GM23338 (cell line): ENCODE data around the gene VEGFC. TPM values are rescaled to one million over a fixed set of nuclear protein-coding genes. Genes with fewer than 3 reads are reported as not detected.

ENCODE experiments used
- ATAC-seq: fragments of 200-7000 bp; cut with Tn5 transposase; 3 replicates; pipeline ENCODE4 v1.9.1; 2020
- DNase-seq: peaks from one replicate; pipeline ENCODE4 v3.0.0-alpha.2; 2015; ENCODE audit warnings: low spot score
- H2AFZ ChIP-seq: fragments of 200-600 bp; sonication (generic); 2 replicates; pipeline ENCODE4 v1.8.0; 2016; ENCODE audit warnings: antibody characterized with exemption, mild to moderate bottlenecking, moderate library complexity
- H3F3A ChIP-seq: fragments of 200-600 bp; sonication (generic); replicated peaks from 2 replicates; pipeline ENCODE4 v1.8.0; 2017; ENCODE audit warnings: antibody characterized with exemption, mixed run types, low read depth
- H3K27ac ChIP-seq: fragments of 200-600 bp; sonication (generic); 2 replicates; pipeline ENCODE4 v1.6.1; 2016; ENCODE audit warnings: low read depth
- H3K27me3 ChIP-seq: fragments of 200-600 bp; sonication (generic); 2 replicates; pipeline ENCODE4 v1.8.0; 2016; ENCODE audit warnings: mild to moderate bottlenecking, mixed run types, moderate library complexity; ENCODE audit not compliant: insufficient read depth
- H3K36me3 ChIP-seq: fragments of 200-600 bp; sonication (generic); 2 replicates; pipeline ENCODE4 v1.8.0; 2016; ENCODE audit warnings: mild to moderate bottlenecking; ENCODE audit not compliant: insufficient read depth
- H3K4me1 ChIP-seq: fragments of 200-600 bp; sonication (generic); 2 replicates; pipeline ENCODE4 v1.8.0; 2016; ENCODE audit warnings: mild to moderate bottlenecking, moderate library complexity; ENCODE audit not compliant: insufficient read depth
- H3K4me2 ChIP-seq: fragments of 200-600 bp; sonication (generic); 2 replicates; pipeline ENCODE4 v1.7.1; 2017; ENCODE audit warnings: mixed run types
- H3K4me3 ChIP-seq: fragments of 200-600 bp; sonication (generic); 2 replicates; pipeline ENCODE4 v1.6.1; 2016; ENCODE audit warnings: mixed run types
- H3K79me2 ChIP-seq: fragments of 200-600 bp; sonication (generic); replicated peaks from 2 replicates; pipeline ENCODE4 v1.8.0; 2017; ENCODE audit warnings: mild to moderate bottlenecking; ENCODE audit not compliant: insufficient read depth
- H3K9me2 ChIP-seq: fragments of 200-600 bp; sonication (generic); 2 replicates; pipeline ENCODE4 v1.8.0; 2017; ENCODE audit not compliant: insufficient read depth
- H4K20me1 ChIP-seq: fragments of 200-600 bp; sonication (generic); replicated peaks from 2 replicates; pipeline ENCODE4 v1.8.0; 2017; ENCODE audit warnings: mild to moderate bottlenecking; ENCODE audit not compliant: insufficient read depth
- H3K27ac Mint-ChIP-seq: 2 replicates; pipeline ENCODE4 v1.8.0; 2020; ENCODE audit warnings: inconsistent platforms, mild to moderate bottlenecking, moderate library complexity, mixed read lengths
- H3K27me3 Mint-ChIP-seq: 3 replicates; pipeline ENCODE4 v1.8.0; 2022; ENCODE audit warnings: low read depth, mild to moderate bottlenecking, moderate library complexity, mixed read lengths, inconsistent platforms; ENCODE audit not compliant: insufficient read depth, poor library complexity
- H3K36me3 Mint-ChIP-seq: 3 replicates; pipeline ENCODE4 v1.8.0; 2021; ENCODE audit warnings: low read depth, mild to moderate bottlenecking, inconsistent platforms, moderate library complexity, mixed read lengths
- H3K4me1 Mint-ChIP-seq: 3 replicates; pipeline ENCODE4 v1.8.0; 2020; ENCODE audit warnings: mild to moderate bottlenecking, inconsistent platforms, mixed read lengths
- H3K4me3 Mint-ChIP-seq: 3 replicates; pipeline ENCODE4 v1.8.0; 2021; ENCODE audit warnings: moderate library complexity, mild to moderate bottlenecking, inconsistent platforms, mixed read lengths
- H3K9me3 Mint-ChIP-seq: 3 replicates; pipeline ENCODE4 v1.8.0; 2020; ENCODE audit warnings: moderate library complexity, mild to moderate bottlenecking, inconsistent platforms, mixed read lengths
- JUNB ChIP-seq: IDR thresholded peaks from one replicate; pipeline ENCODE4 v1.6.1; 2016; ENCODE audit warnings: antibody characterized with exemption; ENCODE audit not compliant: unreplicated experiment
- NANOG ChIP-seq: IDR thresholded peaks from 2 replicates; pipeline ENCODE4 v1.6.1; 2016; ENCODE audit warnings: antibody characterized with exemption, borderline replicate concordance
- POLR2AphosphoS5 ChIP-seq: IDR thresholded peaks from 2 replicates; pipeline ENCODE4 v1.6.1; 2016; ENCODE audit warnings: antibody characterized with exemption, low read depth
- ZNF114 ChIP-seq: fragments of 250-450 bp; sonication (Bioruptor Pico); IDR thresholded peaks from 2 replicates; pipeline ENCODE4 v1.5.0; 2020; ENCODE audit warnings: mild to moderate bottlenecking, moderate library complexity
- ZNF331 ChIP-seq: fragments of 250-450 bp; sonication (Bioruptor Pico); IDR thresholded peaks from 2 replicates; pipeline ENCODE4 v1.5.0; 2020; ENCODE audit warnings: low read depth, mild to moderate bottlenecking, moderate library complexity
- polyA plus RNA-seq: library from polyadenylated mRNA; unstranded; fragments of >200 nt; fragmentation: Nextera tagmentation; extraction: Ambion mirVana; gene quantifications from 2 replicates; pipeline ENCODE4 v1.2.1, GENCODE V29; 2016
- total RNA-seq: library from RNA; depleted of rRNA; stranded (reverse); fragments of >200 nt; shearing (Covaris generic); gene quantifications from 2 replicates; pipeline ENCODE4 v1.2.3, GENCODE V29; 2014
- TF ChIP-seq, protein P1 (sequence below): IDR thresholded peaks from one replicate; pipeline ENCODE4 v1.6.1; 2018; ENCODE audit warnings: antibody characterized with exemption; ENCODE audit not compliant: unreplicated experiment
- TF ChIP-seq, protein P2 (sequence below): IDR thresholded peaks from 2 replicates; pipeline ENCODE4 v1.6.1; 2016; ENCODE audit warnings: antibody characterized with exemption
- TF ChIP-seq, protein P3 (sequence below), 2 experiments: fragments of 200-600 bp in 1 of 2; sonication (generic) in 1 of 2; conservative IDR thresholded peaks; 2 replicates each; pipeline versions ENCODE4 v1.5.1 to v1.6.1; 2016 to 2017; ENCODE audit warnings: antibody characterized with exemption in 2 of 2, low read depth in 2 of 2, mild to moderate bottlenecking in 2 of 2, moderate library complexity in 1 of 2

Gene VEGFC
- total and polyA plus RNA-seq, 2 experiments from 2014 or later: 0.87 to 1.1 TPM

DNA sequence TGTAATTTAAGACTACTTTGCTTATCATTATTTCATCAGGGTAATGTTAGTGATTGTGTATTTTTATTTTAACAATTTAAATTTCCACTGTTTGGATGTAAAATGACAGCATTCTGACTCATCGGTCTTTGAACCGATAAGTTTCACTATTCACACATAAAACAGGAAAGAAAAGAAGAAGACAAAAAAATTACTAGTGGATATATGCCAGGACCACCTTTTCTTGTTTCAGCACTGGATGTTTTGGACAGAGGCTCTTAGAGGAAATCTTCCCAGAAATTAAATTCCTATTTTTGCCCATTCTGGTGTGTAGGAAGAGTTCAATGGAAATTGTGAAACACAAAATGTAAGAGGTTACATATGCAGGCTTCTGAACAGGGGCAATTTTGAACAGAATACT is 57.4 kb downstream of the VEGFC start:
- DNase-seq: peak; percentile 21
- Mint-ChIP-seq H3K4me3 (no peak overlapping the region), H3K9me3 (no peaks in the 10 kb centered on the region), H3K36me3 (no peaks in the 10 kb centered on the region), H3K4me1 (peaks cover 11% of the 10 kb centered on the region; the same call in 2 of the 3 replicates), H3K27ac (no peak overlapping the region), H3K27me3 (no peaks in the 10 kb centered on the region)
- TF ChIP-seq ZNF331: no peak
- TF ChIP-seq, protein P1, sequence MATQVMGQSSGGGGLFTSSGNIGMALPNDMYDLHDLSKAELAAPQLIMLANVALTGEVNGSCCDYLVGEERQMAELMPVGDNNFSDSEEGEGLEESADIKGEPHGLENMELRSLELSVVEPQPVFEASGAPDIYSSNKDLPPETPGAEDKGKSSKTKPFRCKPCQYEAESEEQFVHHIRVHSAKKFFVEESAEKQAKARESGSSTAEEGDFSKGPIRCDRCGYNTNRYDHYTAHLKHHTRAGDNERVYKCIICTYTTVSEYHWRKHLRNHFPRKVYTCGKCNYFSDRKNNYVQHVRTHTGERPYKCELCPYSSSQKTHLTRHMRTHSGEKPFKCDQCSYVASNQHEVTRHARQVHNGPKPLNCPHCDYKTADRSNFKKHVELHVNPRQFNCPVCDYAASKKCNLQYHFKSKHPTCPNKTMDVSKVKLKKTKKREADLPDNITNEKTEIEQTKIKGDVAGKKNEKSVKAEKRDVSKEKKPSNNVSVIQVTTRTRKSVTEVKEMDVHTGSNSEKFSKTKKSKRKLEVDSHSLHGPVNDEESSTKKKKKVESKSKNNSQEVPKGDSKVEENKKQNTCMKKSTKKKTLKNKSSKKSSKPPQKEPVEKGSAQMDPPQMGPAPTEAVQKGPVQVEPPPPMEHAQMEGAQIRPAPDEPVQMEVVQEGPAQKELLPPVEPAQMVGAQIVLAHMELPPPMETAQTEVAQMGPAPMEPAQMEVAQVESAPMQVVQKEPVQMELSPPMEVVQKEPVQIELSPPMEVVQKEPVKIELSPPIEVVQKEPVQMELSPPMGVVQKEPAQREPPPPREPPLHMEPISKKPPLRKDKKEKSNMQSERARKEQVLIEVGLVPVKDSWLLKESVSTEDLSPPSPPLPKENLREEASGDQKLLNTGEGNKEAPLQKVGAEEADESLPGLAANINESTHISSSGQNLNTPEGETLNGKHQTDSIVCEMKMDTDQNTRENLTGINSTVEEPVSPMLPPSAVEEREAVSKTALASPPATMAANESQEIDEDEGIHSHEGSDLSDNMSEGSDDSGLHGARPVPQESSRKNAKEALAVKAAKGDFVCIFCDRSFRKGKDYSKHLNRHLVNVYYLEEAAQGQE: peak; percentile 61
- Histone ChIP-seq H3K9me2 (no peaks in the 10 kb centered on the region), H3K27ac (no peak overlapping the region), H3K36me3 (no peaks in the 10 kb centered on the region), H3K79me2 (no peaks in the 10 kb centered on the region), H3K4me1 (peaks cover 16% of the 10 kb centered on the region), H4K20me1 (no peaks in the 10 kb centered on the region), H3K4me2 (no peak overlapping the region), H3K4me3 (no peak overlapping the region), H3K27me3 (no peaks in the 10 kb centered on the region), H2AFZ (no peak overlapping the region), H3F3A (no peaks in the 10 kb centered on the region)
- no peak for ATAC-seq

DNA sequence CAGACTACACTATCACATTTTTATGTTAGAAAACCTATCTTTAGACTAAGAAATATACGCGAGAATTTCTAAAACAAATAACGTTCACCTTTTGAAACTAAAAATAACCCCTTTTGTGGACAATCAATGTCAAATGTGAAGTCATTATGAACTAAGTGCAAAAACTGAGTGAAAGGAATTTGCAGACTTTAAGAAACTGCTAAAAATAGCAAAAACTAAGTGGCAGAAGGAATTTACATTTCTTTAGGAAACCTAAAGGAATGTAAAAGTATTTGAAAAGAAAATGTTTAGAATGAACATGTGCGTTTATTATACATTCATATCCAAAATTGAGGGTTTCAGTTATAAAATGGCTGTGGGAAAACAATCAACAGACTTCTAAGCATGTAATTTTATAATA is 58.3 kb downstream of the VEGFC start:
- TF ChIP-seq, protein P2, sequence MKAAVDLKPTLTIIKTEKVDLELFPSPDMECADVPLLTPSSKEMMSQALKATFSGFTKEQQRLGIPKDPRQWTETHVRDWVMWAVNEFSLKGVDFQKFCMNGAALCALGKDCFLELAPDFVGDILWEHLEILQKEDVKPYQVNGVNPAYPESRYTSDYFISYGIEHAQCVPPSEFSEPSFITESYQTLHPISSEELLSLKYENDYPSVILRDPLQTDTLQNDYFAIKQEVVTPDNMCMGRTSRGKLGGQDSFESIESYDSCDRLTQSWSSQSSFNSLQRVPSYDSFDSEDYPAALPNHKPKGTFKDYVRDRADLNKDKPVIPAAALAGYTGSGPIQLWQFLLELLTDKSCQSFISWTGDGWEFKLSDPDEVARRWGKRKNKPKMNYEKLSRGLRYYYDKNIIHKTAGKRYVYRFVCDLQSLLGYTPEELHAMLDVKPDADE: no peak
- TF ChIP-seq JUNB (no peak), NANOG (no peak), POLR2AphosphoS5 (no peak), ZNF114 (CRISPR knock-in tag) (no peak)
- TF ChIP-seq, protein P1: no peak
- TF ChIP-seq, protein P3, sequence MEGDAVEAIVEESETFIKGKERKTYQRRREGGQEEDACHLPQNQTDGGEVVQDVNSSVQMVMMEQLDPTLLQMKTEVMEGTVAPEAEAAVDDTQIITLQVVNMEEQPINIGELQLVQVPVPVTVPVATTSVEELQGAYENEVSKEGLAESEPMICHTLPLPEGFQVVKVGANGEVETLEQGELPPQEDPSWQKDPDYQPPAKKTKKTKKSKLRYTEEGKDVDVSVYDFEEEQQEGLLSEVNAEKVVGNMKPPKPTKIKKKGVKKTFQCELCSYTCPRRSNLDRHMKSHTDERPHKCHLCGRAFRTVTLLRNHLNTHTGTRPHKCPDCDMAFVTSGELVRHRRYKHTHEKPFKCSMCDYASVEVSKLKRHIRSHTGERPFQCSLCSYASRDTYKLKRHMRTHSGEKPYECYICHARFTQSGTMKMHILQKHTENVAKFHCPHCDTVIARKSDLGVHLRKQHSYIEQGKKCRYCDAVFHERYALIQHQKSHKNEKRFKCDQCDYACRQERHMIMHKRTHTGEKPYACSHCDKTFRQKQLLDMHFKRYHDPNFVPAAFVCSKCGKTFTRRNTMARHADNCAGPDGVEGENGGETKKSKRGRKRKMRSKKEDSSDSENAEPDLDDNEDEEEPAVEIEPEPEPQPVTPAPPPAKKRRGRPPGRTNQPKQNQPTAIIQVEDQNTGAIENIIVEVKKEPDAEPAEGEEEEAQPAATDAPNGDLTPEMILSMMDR (conservative IDR thresholded peaks at IDR 0.05; ENCODE audit: low read depth in 2 of 2): no peak
- peaks cover 16% of the 10 kb centered on the region for H3K4me1 ChIP-seq
- Mint-ChIP-seq H3K27ac (peak overlapping the region; percentile 86), H3K9me3 (no peaks in the 10 kb centered on the region), H3K36me3 (no peaks in the 10 kb centered on the region), H3K27me3 (no peaks in the 10 kb centered on the region), H3K4me1 (peaks cover 11% of the 10 kb centered on the region; the same call in 2 of the 3 replicates), H3K4me3 (no peak overlapping the region)
- H3K36me3 ChIP-seq: no peaks in the 10 kb centered on the region
- peak overlapping the region; percentile 63 for H3K4me2 ChIP-seq
- H3K79me2 ChIP-seq: no peaks in the 10 kb centered on the region
- no peak overlapping the region for H3K4me3 ChIP-seq
- no peak overlapping the region for H3K27ac ChIP-seq
- ATAC-seq (no peak), DNase-seq (no peak)
- H4K20me1 ChIP-seq: no peaks in the 10 kb centered on the region
- no peaks in the 10 kb centered on the region for H3K27me3 ChIP-seq
- no peak overlapping the region for H2AFZ ChIP-seq
- H3F3A ChIP-seq: no peaks in the 10 kb centered on the region
- H3K9me2 ChIP-seq: no peaks in the 10 kb centered on the region
